Liver (tissue), 3 donors: ENCODE measurements around the gene REXO1.
"Not testable (repeated sequence)": the region's sequence is repeated elsewhere in the genome, so short reads cannot be mapped to it uniquely, and the experiment has no call there.

Source experiments
- ATF3 ChIP-seq: IDR thresholded peaks from 2 replicates; pipeline ENCODE4 v1.6.1; 2016; ENCODE audit warnings: antibody characterized with exemption
- CTCF ChIP-seq: fragments of 150-350 bp; IDR thresholded peaks from 2 replicates; pipeline ENCODE4 v1.5.1; 2017; ENCODE audit warnings: improper control_type of control experiment, low read depth, low read length; ENCODE audit not compliant: missing input control
- EGR1 ChIP-seq, 2 donors: IDR thresholded peaks; 2 replicates each; pipeline ENCODE4 v1.6.1; 2016 to 2018; ENCODE audit warnings: antibody characterized with exemption in 2 of 2, low read depth in 2 of 2
- HNF4G ChIP-seq: IDR thresholded peaks from 2 replicates; pipeline ENCODE4 v1.6.1; 2016; ENCODE audit warnings: antibody characterized with exemption
- JUND ChIP-seq, 2 donors: IDR thresholded peaks; 2 replicates each; pipeline ENCODE4 v1.6.1; 2016; ENCODE audit warnings: antibody characterized with exemption in 2 of 2
- MAX ChIP-seq: IDR thresholded peaks from 2 replicates; pipeline ENCODE4 v1.6.1; 2016; ENCODE audit warnings: antibody characterized with exemption
- NR2F2 ChIP-seq: IDR thresholded peaks from 2 replicates; pipeline ENCODE4 v1.6.1; 2016; ENCODE audit warnings: antibody characterized with exemption
- RAD21 ChIP-seq, 2 donors: IDR thresholded peaks; 2 replicates each; pipeline ENCODE4 v1.6.1; 2016; ENCODE audit warnings: antibody characterized with exemption in 2 of 2, mild to moderate bottlenecking in 2 of 2
- RXRA ChIP-seq, 2 donors: IDR thresholded peaks; 2 replicates each; pipeline ENCODE4 v1.6.1; 2017 to 2018; ENCODE audit warnings: antibody characterized with exemption in 2 of 2, mild to moderate bottlenecking in 1 of 2
- TAF1 ChIP-seq: conservative IDR thresholded peaks from 2 replicates; pipeline ENCODE4 v1.6.1; 2016; ENCODE audit warnings: antibody characterized with exemption, mild to moderate bottlenecking
- ZBTB33 ChIP-seq: IDR thresholded peaks from 2 replicates; pipeline ENCODE4 v1.6.1; 2016; ENCODE audit warnings: antibody characterized with exemption
- donor health status: healthy.
- donor health status: healthy.

DNA sequence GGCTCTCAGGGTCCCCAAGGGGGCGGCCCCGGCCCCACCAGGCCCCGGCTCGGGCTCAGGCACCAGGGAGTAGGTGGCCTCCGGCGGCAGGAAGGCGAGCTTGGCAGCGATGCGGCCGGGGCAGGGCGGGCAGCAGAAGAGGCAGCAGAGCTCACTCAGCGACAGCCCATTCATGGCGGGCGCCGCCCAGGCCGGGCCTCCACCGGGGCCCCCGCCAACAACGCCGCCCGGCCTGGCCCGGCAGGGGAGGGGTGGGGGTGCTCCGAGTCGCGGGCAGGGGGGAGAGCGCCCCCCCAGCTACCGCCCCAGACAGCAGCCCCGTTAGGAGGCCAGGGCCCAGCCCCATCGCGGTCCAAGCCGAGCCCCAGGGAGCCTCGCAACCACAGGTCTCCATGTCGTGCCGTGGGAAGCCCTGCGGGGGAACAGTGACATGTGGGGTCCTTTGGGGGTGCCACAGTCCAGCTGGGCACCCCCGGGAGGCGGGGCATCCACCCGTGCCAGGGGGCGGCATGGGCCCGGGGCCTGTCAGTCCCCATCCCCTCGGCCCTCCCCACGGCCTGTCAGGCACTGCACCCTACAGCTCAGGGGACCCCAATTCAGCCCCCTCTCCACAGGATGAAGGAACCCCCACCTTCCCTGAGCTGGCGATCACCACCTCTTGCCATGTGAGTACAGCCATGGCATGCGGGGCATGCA, 33.3 kb upstream of the REXO1 start:
- TF ChIP-seq JUND (IDR thresholded peaks at IDR 0.05); ATF3; TAF1; NR2F2; CTCF; ZBTB33; HNF4G; RXRA (IDR thresholded peaks at IDR 0.05); MAX; RAD21 (IDR thresholded peaks at IDR 0.05); EGR1 (IDR thresholded peaks at IDR 0.05; ENCODE audit: low read depth in 2 of 2): not testable (repeated sequence)
